GM18526 (cell line): Measurements from ENCODE around the gene C1orf226.

ENCODE experiments used
- POLR2A ChIP-seq: IDR thresholded peaks from 3 replicates; pipeline ENCODE4 v1.6.1; 2011; ENCODE audit not compliant: insufficient read length; ENCODE audit errors: extremely low read depth

Gene C1orf226

GRCh38 chr1:162389021-162389818 is 7.7 kb downstream of the C1orf226 start:
- no peak for TF ChIP-seq POLR2A

- TF ChIP-seq POLR2A: no peak
These were observed 8.4 kb downstream of the C1orf226 start for GRCh38 chr1:162389971-162390370.

- TF ChIP-seq POLR2A: no peak
These were observed 9.1 kb downstream of the C1orf226 start for GRCh38 chr1:162390396-162391185.

- no peak for TF ChIP-seq POLR2A
These were observed 10.4 kb downstream of the C1orf226 start for GRCh38 chr1:162391790-162392563.

GRCh38 chr1:162396201-162396906 is 14.8 kb downstream of the C1orf226 start:
- TF ChIP-seq POLR2A: no peak

GRCh38 chr1:162397039-162397448 is 15.5 kb downstream of the C1orf226 start:
- no peak for TF ChIP-seq POLR2A

- no peak for TF ChIP-seq POLR2A
These were observed 16.5 kb downstream of the C1orf226 start for GRCh38 chr1:162397943-162398560.

- TF ChIP-seq POLR2A: no peak
These were observed 17.6 kb downstream of the C1orf226 start for GRCh38 chr1:162398999-162399580.

GRCh38 chr1:162400790-162401355 is 19.3 kb downstream of the C1orf226 start:
- TF ChIP-seq POLR2A: no peak

- TF ChIP-seq POLR2A: no peak
These were observed 23.1 kb downstream of the C1orf226 start for GRCh38 chr1:162404550-162405160.

- no peak for TF ChIP-seq POLR2A
These were observed 24.3 kb downstream of the C1orf226 start for GRCh38 chr1:162405800-162406199.

- no peak for TF ChIP-seq POLR2A
These were observed 25.3 kb downstream of the C1orf226 start for GRCh38 chr1:162406811-162407210.

GRCh38 chr1:162407539-162407938 is 26.0 kb downstream of the C1orf226 start:
- TF ChIP-seq POLR2A: no peak
